ENCODE results near the gene CD27. TPM values are rescaled to one million over a fixed set of nuclear protein-coding genes. Genes with fewer than 3 reads are reported as not detected.

CD27 gene
- total RNA-seq, 3 donors from 2014 or later, result 0.64 to 4.3 (median 2.6) TPM

- H3K27me3 ChIP-seq, result no peaks in the 10 kb centered on the region
- H3K4me3 ChIP-seq, result no peak overlapping the region
- intact Hi-C loops (cut with DNase I; ENCODE audit: low total_unique reads), result no loop called here
- peaks cover 11% of the 10 kb centered on the region for H3K36me3 ChIP-seq
- no peaks in the 10 kb centered on the region for H3K4me1 ChIP-seq
- H3K27ac ChIP-seq, result peak overlapping the region; percentile 41 to 55
- no peak for DNase-seq (ENCODE audit: low spot score in 2 of 2)
- TF ChIP-seq POLR2AphosphoS5 (IDR thresholded peaks at IDR 0.05) (no peak), POLR2A (IDR thresholded peaks at IDR 0.05) (no peak)
- TF ChIP-seq, protein P1, sequence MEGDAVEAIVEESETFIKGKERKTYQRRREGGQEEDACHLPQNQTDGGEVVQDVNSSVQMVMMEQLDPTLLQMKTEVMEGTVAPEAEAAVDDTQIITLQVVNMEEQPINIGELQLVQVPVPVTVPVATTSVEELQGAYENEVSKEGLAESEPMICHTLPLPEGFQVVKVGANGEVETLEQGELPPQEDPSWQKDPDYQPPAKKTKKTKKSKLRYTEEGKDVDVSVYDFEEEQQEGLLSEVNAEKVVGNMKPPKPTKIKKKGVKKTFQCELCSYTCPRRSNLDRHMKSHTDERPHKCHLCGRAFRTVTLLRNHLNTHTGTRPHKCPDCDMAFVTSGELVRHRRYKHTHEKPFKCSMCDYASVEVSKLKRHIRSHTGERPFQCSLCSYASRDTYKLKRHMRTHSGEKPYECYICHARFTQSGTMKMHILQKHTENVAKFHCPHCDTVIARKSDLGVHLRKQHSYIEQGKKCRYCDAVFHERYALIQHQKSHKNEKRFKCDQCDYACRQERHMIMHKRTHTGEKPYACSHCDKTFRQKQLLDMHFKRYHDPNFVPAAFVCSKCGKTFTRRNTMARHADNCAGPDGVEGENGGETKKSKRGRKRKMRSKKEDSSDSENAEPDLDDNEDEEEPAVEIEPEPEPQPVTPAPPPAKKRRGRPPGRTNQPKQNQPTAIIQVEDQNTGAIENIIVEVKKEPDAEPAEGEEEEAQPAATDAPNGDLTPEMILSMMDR (IDR thresholded peaks at IDR 0.05), result no peak
- H3K9me3 ChIP-seq, result no peaks in the 10 kb centered on the region
Observed at GRCh38 chr12:6462234-6462995, 17.7 kb downstream of the CD27 start.

- Histone ChIP-seq H3K4me1 (no peaks in the 10 kb centered on the region), H3K36me3 (peaks cover 6% of the 10 kb centered on the region), H3K27ac (peak overlapping the region; percentile 41 to 55), H3K4me3 (no peak overlapping the region), H3K9me3 (no peaks in the 10 kb centered on the region), H3K27me3 (no peaks in the 10 kb centered on the region)
- intact Hi-C loops (cut with DNase I; ENCODE audit: low total_unique reads), result no loop called here
- no peak for TF ChIP-seq POLR2AphosphoS5 (IDR thresholded peaks at IDR 0.05)
- TF ChIP-seq, protein P1 (IDR thresholded peaks at IDR 0.05), result no peak
- no peak for DNase-seq (ENCODE audit: low spot score in 2 of 2)
Observed at GRCh38 chr12:6463216-6463615, 18.5 kb downstream of the CD27 start.

GRCh38 chr12:6463858-6464257 lies 19.1 kb downstream of the CD27 start:
- H3K36me3 ChIP-seq, result peaks cover under 1% of the 10 kb centered on the region
- H3K9me3 ChIP-seq, result no peaks in the 10 kb centered on the region
- H3K4me3 ChIP-seq, result no peak overlapping the region
- TF ChIP-seq POLR2A (IDR thresholded peaks at IDR 0.05) (no peak), POLR2AphosphoS5 (IDR thresholded peaks at IDR 0.05) (no peak)
- TF ChIP-seq, protein P1 (IDR thresholded peaks at IDR 0.05), result no peak
- peak overlapping the region; percentile 3 to 10 for H3K27ac ChIP-seq
- intact Hi-C loops (cut with DNase I; ENCODE audit: low total_unique reads), result no loop called here
- no peaks in the 10 kb centered on the region for H3K4me1 ChIP-seq
- DNase-seq (ENCODE audit: low spot score in 2 of 2), result no peak
- H3K27me3 ChIP-seq, result no peaks in the 10 kb centered on the region

- no peak for DNase-seq (ENCODE audit: low spot score in 2 of 2)
- TF ChIP-seq, protein P1 (IDR thresholded peaks at IDR 0.05), result no peak
- TF ChIP-seq POLR2A (IDR thresholded peaks at IDR 0.05) (no peak), POLR2AphosphoS5 (IDR thresholded peaks at IDR 0.05) (no peak)
- H3K9me3 ChIP-seq, result no peaks in the 10 kb centered on the region
- H3K4me1 ChIP-seq, result no peaks in the 10 kb centered on the region
- intact Hi-C loops (cut with DNase I; ENCODE audit: low total_unique reads), result no loop called here
- H3K4me3 ChIP-seq, result no peak overlapping the region
- H3K27me3 ChIP-seq, result no peaks in the 10 kb centered on the region
- H3K36me3 ChIP-seq, result no peaks in the 10 kb centered on the region
- peak overlapping the region in 1 of 2 donors; percentile 3 for H3K27ac ChIP-seq
Observed at GRCh38 chr12:6464531-6464930, 19.8 kb downstream of the CD27 start.

GRCh38 chr12:6465467-6466183 lies 20.9 kb downstream of the CD27 start:
- H3K27me3 ChIP-seq, result no peaks in the 10 kb centered on the region
- no peaks in the 10 kb centered on the region for H3K9me3 ChIP-seq
- TF ChIP-seq POLR2AphosphoS5 (IDR thresholded peaks at IDR 0.05), result peak in 1 of 3 donors; percentile 15
- TF ChIP-seq, protein P1 (IDR thresholded peaks at IDR 0.05), result peak; percentile 84 to 91 (median 88)
- TF ChIP-seq POLR2A (IDR thresholded peaks at IDR 0.05), result no peak
- intact Hi-C loops (cut with DNase I; ENCODE audit: low total_unique reads), result no loop called here
- H3K4me1 ChIP-seq, result no peaks in the 10 kb centered on the region
- H3K27ac ChIP-seq, result no peak overlapping the region
- no peaks in the 10 kb centered on the region for H3K36me3 ChIP-seq
- no peak overlapping the region for H3K4me3 ChIP-seq
- no peak for DNase-seq (ENCODE audit: low spot score in 2 of 2)
